Right lobe of liver (tissue), 6 donors: Measurements from ENCODE around the gene RANBP2. TPM values are rescaled to one million over a fixed set of nuclear protein-coding genes. Genes with fewer than 3 reads are reported as not detected.

Experiments used
- ATAC-seq, 4 donors: fragments of 200-7000 bp; cut with Tn5 transposase; one replicate each; pipeline ENCODE4 v1.9.1; 2020; ENCODE audit warnings: mild to moderate bottlenecking in 4 of 4, moderate library complexity in 4 of 4
- DNase-seq, 3 donors: peaks; one replicate each; pipeline ENCODE4 v3.0.0-alpha.2; 2020
- H3K27ac ChIP-seq, 3 donors: fragments of 200-600 bp; one replicate each; pipeline ENCODE4 v1.8.0; 2022
- H3K27me3 ChIP-seq, 2 donors: fragments of 200-600 bp; one replicate each; pipeline ENCODE4 v1.8.0; 2022
- H3K36me3 ChIP-seq, 4 donors: fragments of 200-600 bp; sonication (generic) in 1 of 4; one replicate each; pipeline versions ENCODE4 v1.5.1 to v1.8.0; 2017 to 2022; ENCODE audit warnings: control low read depth in 1 of 4
- H3K4me1 ChIP-seq, 4 donors: fragments of 200-600 bp; sonication (generic) in 1 of 4; one replicate each; pipeline versions ENCODE4 v1.5.1 to v1.8.0; 2017 to 2022; ENCODE audit warnings: control low read depth in 1 of 4
- H3K4me3 ChIP-seq, 3 donors: fragments of 200-600 bp; one replicate each; pipeline ENCODE4 v1.8.0; 2022
- H3K9me3 ChIP-seq, 4 donors: fragments of 200-600 bp; sonication (generic) in 1 of 4; one replicate each; pipeline versions ENCODE4 v1.5.1 to v1.8.0; 2017 to 2022; ENCODE audit warnings: control low read depth in 1 of 4
- CTCF ChIP-seq, 4 donors: fragments of 200-600 bp in 3 of 4; fragments of 450-650 bp in 1 of 4; IDR thresholded peaks; one replicate each; pipeline versions ENCODE4 v1.5.1 to v1.8.0; 2016 to 2022; ENCODE audit warnings: antibody characterized with exemption in 4 of 4, mild to moderate bottlenecking in 2 of 4
- POLR2A ChIP-seq: fragments of 450-650 bp; IDR thresholded peaks from one replicate; pipeline ENCODE4 v1.6.1; 2017; ENCODE audit warnings: antibody characterized with exemption, mild to moderate bottlenecking
- WGBS: methylation state at CpG from one replicate; pipeline ENCODE4 v1.1.6; 2018; ENCODE audit warnings: low coverage, low lambda C conversion rate; ENCODE audit not compliant: insufficient coverage; ENCODE audit errors: missing lambda C conversion rate; 5-methylcytosine and 5-hydroxymethylcytosine counted together
- intact Hi-C, 2 donors: fragments of 100-400 bp; cut with DNase I; formaldehyde crosslinking; loops; one replicate each; pipeline versions ENCODE4 v1.11.2 to v1.14.1; 2022
- small RNA-seq, 2 experiments: library from RNA; depleted of rRNA; stranded (forward); fragments of <200 nt; gene quantifications; one replicate each; pipeline ENCODE3, GENCODE V24; 2016
- total RNA-seq, 6 experiments: library from RNA; depleted of rRNA in 2 of 6; stranded (reverse); fragments of >200 nt in 2 of 6; fragmentation: NEBNext Ultra II Directional in 3 of 6; extraction: Animal tissue kit (Norgen Biotek cat#: 25700) in 3 of 6; gene quantifications; one replicate each; pipeline versions ENCODE4 v1.1.0 to v1.2.4, GENCODE V29; 2016 to 2023
- donor health status: DM: no; HTN: yes; CAD: no.
- donor health status: DM: no; HTN: no; CAD: no.
- donor health status: DM: no; HTN: no; CAD: no.
- donor health status: DM: no; HTN: yes; CAD: no.
- donor health status: DM: no; HTN: yes; CAD: no.

Gene RANBP2
- total RNA-seq, 6 experiments from 2014 or later, result 31.9 to 41.5 (median 36.1) TPM

GRCh38 chr2:108829578-108830310 lies 110.5 kb downstream of the RANBP2 start:
- TF ChIP-seq CTCF (IDR thresholded peaks at IDR 0.05), result no peak
- no peak for TF ChIP-seq POLR2A
- H3K4me1 ChIP-seq, result peaks cover 0 to 3% (median 0%) of the 10 kb centered on the region in 4 donors
- no peaks in the 10 kb centered on the region for H3K36me3 ChIP-seq
- no peaks in the 10 kb centered on the region for H3K27me3 ChIP-seq
- DNase-seq, result no peak
- 93% methylated on average over 4 of the region's 4 CpGs for WGBS
- no peak overlapping the region for H3K27ac ChIP-seq
- no peak overlapping the region for H3K4me3 ChIP-seq
- no peaks in the 10 kb centered on the region for H3K9me3 ChIP-seq
- intact Hi-C loops, result no loop called here
- ATAC-seq, result no peak

- DNase-seq (no peak), ATAC-seq (peak; percentile 33 to 83 (median 41))
- Histone ChIP-seq H3K4me1 (no peaks in the 10 kb centered on the region), H3K27me3 (no peaks in the 10 kb centered on the region), H3K9me3 (no peaks in the 10 kb centered on the region), H3K4me3 (no peak overlapping the region), H3K27ac (no peak overlapping the region), H3K36me3 (no peaks in the 10 kb centered on the region)
- TF ChIP-seq POLR2A (no peak), CTCF (IDR thresholded peaks at IDR 0.05) (no peak)
- intact Hi-C loops, result no loop called here
Measured at GRCh38 chr2:108833219-108833618, 113.9 kb downstream of the RANBP2 start.

GRCh38 chr2:108834620-108835019 lies 115.3 kb downstream of the RANBP2 start:
- H3K4me3 ChIP-seq, result no peak overlapping the region
- no peak for DNase-seq
- no peaks in the 10 kb centered on the region for H3K36me3 ChIP-seq
- no peak for ATAC-seq
- peaks cover 0 to 3% (median 0%) of the 10 kb centered on the region in 4 donors for H3K9me3 ChIP-seq
- TF ChIP-seq CTCF (IDR thresholded peaks at IDR 0.05) (no peak), POLR2A (no peak)
- WGBS, result 87% methylated on average over 3 of the region's 3 CpGs
- H3K27ac ChIP-seq, result no peak overlapping the region
- intact Hi-C loops, result no loop called here
- no peaks in the 10 kb centered on the region for H3K27me3 ChIP-seq
- no peaks in the 10 kb centered on the region for H3K4me1 ChIP-seq

- ATAC-seq (no peak), DNase-seq (no peak)
- intact Hi-C loops, result no loop called here
- 69% methylated on average over 1 of the region's 1 CpG for WGBS
- TF ChIP-seq POLR2A (no peak), CTCF (IDR thresholded peaks at IDR 0.05) (no peak)
- peaks cover 0 to 6% (median 0%) of the 10 kb centered on the region in 4 donors for H3K9me3 ChIP-seq
- no peaks in the 10 kb centered on the region for H3K4me1 ChIP-seq
- no peaks in the 10 kb centered on the region for H3K36me3 ChIP-seq
- H3K4me3 ChIP-seq, result no peak overlapping the region
- H3K27ac ChIP-seq, result no peak overlapping the region
- no peaks in the 10 kb centered on the region for H3K27me3 ChIP-seq
Measured at GRCh38 chr2:108835040-108835439, 115.8 kb downstream of the RANBP2 start.

Small RNA genes within 50 kb of the gene (small RNA-seq; reads per million reads assigned to genes)
- 0 reads per million in 2 experiments for gene AC010095.1

Other genes starting within 250 kb of the RANBP2 start
- gene LIMS1, start 185.0 kb upstream of the RANBP2 start, total RNA-seq, result 10 to 100 TPM; 15.7 to 33.0 (median 18.7) TPM
- gene CCDC138, start 67.3 kb downstream of the RANBP2 start, total RNA-seq, result 1 to 10 TPM; 1.3 to 3.3 (median 2.4) TPM